ENCODE data around the gene CTNNA3.

The CTNNA3 gene

DNA sequence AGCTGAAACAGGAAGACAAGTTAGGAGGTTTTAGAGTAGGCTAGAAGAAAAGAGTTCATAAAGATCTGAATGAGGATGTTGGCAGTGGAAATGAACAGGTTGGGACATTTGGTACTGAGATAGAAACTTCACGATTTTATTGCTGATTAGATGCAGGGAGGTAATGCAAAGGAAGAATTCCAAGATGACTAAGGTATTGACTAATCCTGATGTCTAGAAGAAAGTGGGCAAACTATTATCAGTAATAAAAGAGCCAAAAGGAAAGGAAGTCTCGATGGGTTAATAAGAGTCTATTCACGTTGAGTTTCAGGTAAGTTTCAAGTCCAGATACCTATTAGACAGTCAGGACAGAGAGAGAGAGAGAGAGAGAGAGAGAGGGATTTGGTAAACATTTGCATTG, 1401.5 kb downstream of the CTNNA3 start:
- DNase-seq (ENCODE audit: low read depth in 2 of 2): no peak

GRCh38 chr10:66292922-66293321, 1403.1 kb downstream of the CTNNA3 start:
- DNase-seq (ENCODE audit: low read depth in 2 of 2): no peak

GRCh38 chr10:66292456-66292855, 1403.5 kb downstream of the CTNNA3 start:
- DNase-seq (ENCODE audit: low read depth in 2 of 2): no peak

- DNase-seq (ENCODE audit: low read depth in 2 of 2): no peak
These were observed 1404.9 kb downstream of the CTNNA3 start for GRCh38 chr10:66291133-66291532.

DNA sequence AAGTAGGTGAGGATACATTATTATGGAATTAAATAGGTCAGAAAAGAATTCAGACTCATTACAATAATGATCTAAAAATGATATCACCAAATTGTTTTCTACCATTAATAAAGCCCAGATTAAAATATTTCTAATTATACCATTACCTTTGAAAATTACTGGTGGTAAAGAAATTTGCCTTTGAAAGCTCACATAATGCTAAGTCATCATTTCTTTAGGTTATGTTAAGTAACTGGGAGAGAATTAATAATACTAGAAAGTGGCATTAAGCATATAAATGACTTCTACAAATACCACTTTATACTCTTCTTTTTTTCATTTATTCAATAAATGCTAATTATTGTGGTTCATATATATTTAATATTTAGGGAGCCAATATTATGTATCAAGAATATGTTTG, 1411.4 kb downstream of the CTNNA3 start:
- DNase-seq (ENCODE audit: low read depth in 2 of 2): no peak

DNA sequence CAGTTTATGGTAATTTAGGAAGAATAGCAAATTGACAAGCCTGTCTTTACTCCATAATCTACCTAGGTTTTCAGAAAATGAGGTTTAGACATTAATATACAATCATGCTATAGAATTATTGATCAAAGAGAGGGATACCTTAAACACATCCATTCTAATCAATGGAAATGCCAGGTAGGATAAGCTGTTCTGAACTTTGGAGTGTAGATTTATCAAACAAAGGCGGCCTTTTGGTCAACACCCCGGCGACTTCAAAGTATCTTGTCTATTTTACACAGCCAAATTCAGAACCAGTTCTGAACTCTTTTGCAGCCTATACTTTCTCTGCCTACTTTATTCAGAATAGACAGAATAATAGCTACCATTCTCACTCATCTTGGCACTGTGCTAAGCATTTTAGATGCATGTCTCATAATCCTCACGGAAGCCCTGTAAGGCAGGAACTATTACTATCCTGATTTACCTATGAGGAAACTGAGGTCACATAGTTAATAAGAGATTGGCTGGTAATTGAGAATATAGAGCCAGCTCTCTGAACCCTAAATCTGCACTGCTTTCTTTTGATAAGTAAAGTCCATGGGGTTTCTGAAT, 1412.0 kb downstream of the CTNNA3 start:
- DNase-seq (ENCODE audit: low read depth in 2 of 2): no peak

- no peak for DNase-seq (ENCODE audit: low read depth in 2 of 2)
These were observed 1412.9 kb downstream of the CTNNA3 start for GRCh38 chr10:66283064-66283463.

DNA sequence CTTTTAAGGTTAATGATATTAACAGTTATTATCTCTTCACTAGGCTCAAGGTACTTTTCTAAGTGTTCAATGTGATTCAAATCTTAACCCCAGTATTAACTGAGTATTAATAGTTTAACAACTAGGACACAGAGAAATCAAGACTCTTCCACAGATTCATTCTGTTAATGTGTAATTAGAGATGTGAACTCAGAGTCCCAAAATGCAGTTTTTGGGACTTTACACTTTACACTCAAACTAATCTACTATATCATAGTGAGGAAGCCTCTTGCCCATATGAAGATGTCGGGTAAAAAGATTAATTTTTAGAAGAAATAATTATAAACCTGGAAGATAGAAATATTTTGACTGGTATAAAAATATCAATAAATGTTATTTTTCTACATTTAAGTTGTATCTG, 1414.7 kb downstream of the CTNNA3 start:
- no peak for DNase-seq (ENCODE audit: low read depth in 2 of 2)

DNA sequence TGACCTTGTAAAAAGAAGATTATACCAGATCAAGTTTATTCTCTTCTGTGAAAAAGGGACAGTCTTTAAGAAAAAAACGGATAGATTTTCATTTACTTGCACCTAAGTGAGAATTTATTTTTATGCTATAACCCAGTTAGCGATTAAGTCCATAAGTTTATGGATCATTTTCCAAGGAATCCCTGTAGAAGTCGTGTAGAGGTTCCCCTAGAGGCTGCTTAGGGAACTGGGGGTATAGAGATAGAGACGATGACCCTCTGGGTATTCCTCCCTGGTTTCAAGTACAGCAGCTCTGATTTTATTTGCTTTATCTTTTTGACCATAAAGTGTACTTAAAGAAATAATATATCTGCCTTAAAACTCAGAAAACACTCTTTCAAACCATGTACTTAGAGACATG, 1418.5 kb downstream of the CTNNA3 start:
- DNase-seq (ENCODE audit: low read depth in 2 of 2): no peak

GRCh38 chr10:66273966-66274519, 1422.0 kb downstream of the CTNNA3 start:
- DNase-seq (ENCODE audit: low read depth in 2 of 2): no peak

DNA sequence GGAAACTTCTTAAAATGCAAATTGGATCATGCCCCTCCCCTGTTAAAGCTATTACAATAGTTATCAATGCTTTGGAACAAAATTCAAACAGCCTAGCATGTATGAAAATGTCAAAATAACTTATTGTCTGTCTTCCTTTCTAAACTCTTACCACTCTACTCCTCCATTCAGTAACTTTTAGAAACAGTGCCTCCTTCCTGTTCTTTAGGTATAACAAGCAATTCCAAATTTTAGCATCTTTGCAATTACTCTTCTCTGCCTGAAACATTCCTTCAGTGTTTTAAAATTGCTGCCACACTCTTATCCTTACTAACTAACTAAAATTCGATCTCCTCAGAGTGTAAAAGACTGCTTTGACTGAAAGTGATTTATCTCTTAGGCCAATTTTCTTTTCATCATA, 1430.6 kb downstream of the CTNNA3 start:
- no peak for DNase-seq (ENCODE audit: low read depth in 2 of 2)

GRCh38 chr10:66259836-66260235, 1436.2 kb downstream of the CTNNA3 start:
- DNase-seq (ENCODE audit: low read depth in 2 of 2): no peak

DNA sequence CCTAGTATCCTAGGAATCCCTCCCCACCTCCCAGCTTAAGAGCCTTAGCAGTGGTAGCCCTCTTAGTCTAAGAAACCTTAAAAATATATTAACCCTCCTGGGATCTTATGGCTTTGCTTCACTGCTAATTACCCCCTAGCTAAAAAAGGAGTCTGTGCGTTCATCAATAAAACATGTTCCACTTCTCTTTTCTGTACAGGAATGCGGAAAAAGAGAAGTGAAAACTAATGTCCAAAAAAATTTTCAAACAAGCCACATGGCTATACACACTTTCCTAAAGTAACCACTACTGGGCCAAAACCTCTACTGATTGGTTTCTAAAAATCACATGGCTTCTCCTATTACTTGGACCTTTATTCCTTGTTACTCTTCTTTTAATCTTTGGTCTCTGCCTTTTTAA, 1437.3 kb downstream of the CTNNA3 start:
- no peak for DNase-seq (ENCODE audit: low read depth in 2 of 2)

DNA sequence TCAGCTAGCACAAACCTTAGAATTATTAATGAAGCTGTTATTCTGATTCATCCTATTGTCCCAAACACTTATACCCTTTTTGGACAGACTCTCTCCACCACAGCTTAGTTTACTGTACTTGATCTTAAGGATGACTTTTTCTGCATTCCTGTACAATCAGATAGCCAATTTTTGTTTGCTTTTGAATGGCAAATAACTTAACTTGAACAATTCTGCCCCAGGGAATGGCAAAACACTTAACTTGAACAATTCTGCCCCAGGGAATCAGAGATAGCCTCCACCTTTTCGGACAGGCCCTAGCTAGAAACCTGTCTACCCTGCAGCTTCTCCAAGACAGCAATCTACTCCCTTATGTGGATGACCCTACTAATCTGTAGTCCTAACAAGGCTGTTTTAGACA, 1438.2 kb downstream of the CTNNA3 start:
- no peak for DNase-seq (ENCODE audit: low read depth in 2 of 2)

- DNase-seq (ENCODE audit: low read depth in 2 of 2): no peak
These were observed 1443.0 kb downstream of the CTNNA3 start for GRCh38 chr10:66252986-66253385.

DNA sequence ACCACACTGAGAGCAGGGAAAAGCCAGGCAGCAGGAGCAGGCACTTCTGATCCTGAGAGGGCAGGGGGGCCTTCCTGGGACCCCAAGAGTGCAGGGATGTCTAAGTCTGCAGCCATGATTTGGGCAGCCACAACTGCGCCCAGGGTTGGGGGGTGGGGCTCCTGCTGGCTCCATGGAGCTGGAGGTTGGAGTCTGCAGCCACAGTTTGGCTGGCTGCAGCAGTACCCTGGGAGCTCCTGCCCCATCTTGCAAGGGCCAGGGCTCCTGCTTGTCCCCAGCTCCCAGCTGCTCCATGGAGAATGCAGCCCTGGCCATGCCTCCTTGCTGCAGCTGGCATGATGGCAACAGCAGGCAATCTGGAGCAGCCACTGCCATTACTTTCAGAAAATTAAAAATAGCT, 1449.8 kb downstream of the CTNNA3 start:
- DNase-seq (ENCODE audit: low read depth in 2 of 2): no peak

GRCh38 chr10:66244953-66245352, 1451.0 kb downstream of the CTNNA3 start:
- no peak for DNase-seq (ENCODE audit: low read depth in 2 of 2)

- no peak for DNase-seq (ENCODE audit: low read depth in 2 of 2)
These were observed 1453.1 kb downstream of the CTNNA3 start for GRCh38 chr10:66242885-66243284.

GRCh38 chr10:66239062-66239461, 1456.9 kb downstream of the CTNNA3 start:
- DNase-seq (ENCODE audit: low read depth in 2 of 2): no peak

DNA sequence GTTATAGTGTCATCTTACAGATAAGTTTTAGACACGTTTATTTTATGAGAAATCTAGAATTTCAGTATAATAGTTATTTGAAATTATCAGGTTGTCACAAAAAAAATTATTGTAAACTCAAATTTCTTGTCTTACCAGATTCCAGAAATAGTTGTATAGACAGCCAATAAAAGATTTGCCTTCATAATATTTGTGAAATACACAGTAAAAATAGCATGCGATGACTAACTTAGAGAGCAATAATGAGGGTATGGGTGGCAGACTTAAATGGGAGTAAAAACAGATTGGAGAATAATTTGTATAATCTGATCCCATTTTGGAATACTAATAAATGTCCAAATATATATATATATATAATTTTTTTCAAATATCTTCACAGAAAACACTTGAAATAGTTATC, 1457.7 kb downstream of the CTNNA3 start:
- DNase-seq (ENCODE audit: low read depth in 2 of 2): no peak

DNA sequence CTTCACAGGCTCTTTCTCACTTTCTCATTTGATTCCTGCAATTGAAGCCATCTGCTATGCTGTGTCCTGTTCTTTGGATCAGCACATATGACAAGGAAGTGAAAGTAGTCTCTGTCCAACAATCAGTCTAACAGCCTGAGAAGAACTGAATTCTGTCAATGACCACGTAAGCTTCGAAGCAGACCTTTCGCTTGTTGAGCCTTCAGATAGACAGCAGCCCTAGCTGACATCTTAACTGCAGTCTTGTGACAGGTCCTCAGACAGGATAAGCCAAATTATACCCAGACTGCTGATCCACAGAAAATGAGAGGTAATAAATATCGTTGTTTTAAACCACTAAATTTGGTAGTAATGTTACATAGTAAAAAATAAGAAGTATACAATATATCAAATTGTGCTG, 1461.1 kb downstream of the CTNNA3 start:
- no peak for DNase-seq (ENCODE audit: low read depth in 2 of 2)

- no peak for DNase-seq (ENCODE audit: low read depth in 2 of 2)
These were observed 1467.1 kb downstream of the CTNNA3 start for GRCh38 chr10:66228887-66229286.

- no peak for DNase-seq (ENCODE audit: low read depth in 2 of 2)
These were observed 1472.3 kb downstream of the CTNNA3 start for GRCh38 chr10:66223656-66224055.

DNA sequence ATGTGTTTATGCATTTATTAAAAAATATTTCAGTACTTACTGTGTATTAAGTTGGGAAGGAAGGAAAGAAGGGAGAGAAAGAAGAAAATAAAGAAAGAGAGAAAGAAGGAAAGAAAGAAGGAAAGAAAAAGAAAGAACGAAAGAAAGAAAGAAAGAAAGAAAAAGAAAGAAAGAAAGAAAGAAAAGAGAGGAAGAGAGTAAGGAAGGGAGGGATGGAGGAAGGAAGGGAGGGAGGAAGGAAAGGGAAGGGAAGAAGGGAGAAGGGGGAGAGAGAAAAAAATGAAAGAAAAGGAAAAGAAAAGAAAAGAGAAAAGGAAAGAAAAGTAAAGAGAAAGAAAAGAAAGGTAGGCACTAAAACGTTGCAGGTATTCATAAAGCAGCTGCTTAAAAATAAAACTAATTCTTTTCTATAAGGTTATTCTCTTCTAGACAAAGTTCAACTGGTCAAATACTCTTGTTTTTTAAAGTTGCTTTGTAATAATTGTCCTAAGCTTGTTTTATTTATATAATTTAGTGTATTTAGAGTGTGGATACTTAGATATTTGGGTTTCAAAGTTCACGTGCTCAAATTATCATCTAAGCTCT, 1473.4 kb downstream of the CTNNA3 start:
- no peak for DNase-seq (ENCODE audit: low read depth in 2 of 2)

Data from stimulated activated CD8-positive, alpha-beta memory T cell treated with anti-CD3 and anti-CD28 coated beads, Interleukin-7, amount 100 ng/mL, for 1 hour (primary cell).